ENCODE measurements around the gene PRKCG. TPM values are rescaled to one million over a fixed set of nuclear protein-coding genes. Genes with fewer than 3 reads are reported as not detected.

PRKCG gene
- total and polyA plus RNA-seq, 2 of the 8 experiments (the other 6 are each of a cell fraction or from before 2014, with no cell fraction given), result 6.1 to 10.6 TPM

- Histone ChIP-seq H3K79me1 (ENCODE audit: low read depth, low read length) (no peaks in the 10 kb centered on the region), H3K79me2 (ENCODE audit: control insufficient read depth in 1 of 2, insufficient read depth in 2 of 2, low read length in 2 of 2) (no peaks in the 10 kb centered on the region), H3K27me3 (replicated peaks in 1 of 4; ENCODE audit: control insufficient read depth in 3 of 4, extremely low read depth in 1 of 4, insufficient read depth in 3 of 4, low read length in 3 of 4) (peaks cover 0 to 11% (median 3%) of the 10 kb centered on the region in 4 experiments; a peak in 4 of 7 replicates), H2BK120ac (replicated peaks; ENCODE audit: low read depth, low read length) (no peak overlapping the region), H2AK5ac (ENCODE audit: low read depth, low read length) (no peak overlapping the region), H3K14ac (ENCODE audit: insufficient read length) (no peak overlapping the region), H2BK20ac (ENCODE audit: low read length) (peak overlapping the region; percentile 18; the same call in 1 of the 2 replicates), H3K23ac (ENCODE audit: insufficient read length) (no peak overlapping the region), H3K27ac (ENCODE audit: low read depth, low read length) (no peak overlapping the region), H3K9ac (replicated peaks in 1 of 4; ENCODE audit: extremely low read depth in 1 of 4, low read depth in 3 of 4, low read length in 3 of 4) (peak overlapping the region in 1 of 4 experiments; percentile 70; a peak in 1 of 7 replicates), H3K4ac (replicated peaks; ENCODE audit: insufficient read length, low read depth, low read length) (no peak overlapping the region), H4K20me1 (replicated peaks in 1 of 2; ENCODE audit: control insufficient read depth in 1 of 2, insufficient read depth in 2 of 2, low read length in 2 of 2) (no peaks in the 10 kb centered on the region), H4K5ac (ENCODE audit: insufficient read length, low read depth, low read length) (no peak overlapping the region), H3K36me3 (ENCODE audit: control insufficient read depth in 2 of 4, insufficient read depth in 4 of 4, low read length in 3 of 4) (peaks cover 0 to 3% (median under 1%) of the 10 kb centered on the region in 4 experiments; a peak in 3 of 8 replicates), H3K56ac (replicated peaks; ENCODE audit: insufficient read length, low read depth, low read length) (no peak overlapping the region), H4K8ac (ENCODE audit: extremely low read depth, insufficient read depth, low read length) (no peak overlapping the region), H2AFZ (ENCODE audit: low read length) (0 out of 2 replicates have a peak overlapping the region, but pooled peaks have one; percentile 17), H2BK5ac (ENCODE audit: low read depth, low read length) (peak overlapping the region; percentile 85; the same call in 1 of the 2 replicates), H2BK15ac (ENCODE audit: low read length) (peak overlapping the region; percentile 81; the same call in 1 of the 2 replicates), H3K18ac (ENCODE audit: extremely low read depth, low read length) (peak overlapping the region; percentile 83), H4K91ac (replicated peaks; ENCODE audit: insufficient read length, low read length) (no peak overlapping the region), H3K4me1 (replicated peaks in 1 of 4; ENCODE audit: control insufficient read depth in 3 of 4, insufficient read depth in 4 of 4, low read length in 3 of 4) (peaks cover 3 to 27% (median 8%) of the 10 kb centered on the region in 4 experiments), H2BK12ac (ENCODE audit: low read depth, low read length) (peak overlapping the region; percentile 92; the same call in 1 of the 2 replicates), H3K4me3 (ENCODE audit: extremely low read depth in 1 of 4, insufficient read depth in 2 of 4, low read depth in 3 of 4, low read length in 4 of 4) (peak overlapping the region; percentile 48 to 77 (median 54); a peak in 7 of 8 replicates), H3K23me2 (ENCODE audit: low read depth, low read length) (peaks cover 24% of the 10 kb centered on the region), H3K9me3 (ENCODE audit: insufficient read depth in 2 of 2, low read depth in 1 of 2, low read length in 1 of 2) (no peaks in the 10 kb centered on the region), H3K4me2 (ENCODE audit: insufficient read depth in 1 of 2, low read depth in 2 of 2, low read length in 2 of 2) (peak overlapping the region; percentile 98 to 100)
- WGBS, 2 experiments (ENCODE audit: extremely low coverage in 1 of 2, insufficient coverage in 1 of 2, insufficient read length in 1 of 2, insufficient replicate concordance in 2 of 2, low coverage in 1 of 2, low lambda C conversion rate in 2 of 2, missing lambda C conversion rate in 1 of 2), result 14% methylated on average over 5 of the region's 6 CpGs; no CpG with 5 or more reads in 1 of the 2 experiments
- no peak for DNase-seq (ENCODE audit: low read depth in 1 of 2, low spot score in 2 of 2)
- ChIA-PET POLR2A (ENCODE audit: partially characterized antibody) (interaction anchor here (1.3 to 4.7 kb wide), 3 partner anchors 9 to 61 kb away, joined by 3 to 61 read pairs (median 46); partner anchors contain the start of gene MYADM), CTCF (ENCODE audit: partially characterized antibody) (interaction anchor here (0.9 to 3.4 kb wide), 7 partner anchors 9 to 100 kb away, joined by 3 to 18 read pairs (median 5); partner anchors contain the start of gene MYADM)
- no peak for TF ChIP-seq KDM1A (IDR thresholded peaks at IDR 0.05; ENCODE audit: borderline replicate concordance, low read length)
- TF ChIP-seq NANOG (IDR thresholded peaks at IDR 0.05; ENCODE audit: insufficient read depth, low read depth, low read length, poor library complexity, severe bottlenecking), result no peak
- peak; percentile 46; the same call in 1 of the 2 replicates for TF ChIP-seq SP1 (IDR thresholded peaks at IDR 0.05; ENCODE audit: low read depth, low read length)
- peak; percentile 84 for FAIRE-seq
These were observed 1.1 kb upstream of the PRKCG start for GRCh38 chr19:53880711-53881481.
